Type B pancreatic cell (in vitro differentiated cells): ENCODE measurements around the gene DDX51. TPM values are rescaled to one million over a fixed set of nuclear protein-coding genes. Genes with fewer than 3 reads are reported as not detected.

ENCODE experiments used
- DNase-seq: peaks from one replicate; pipeline ENCODE4 v3.0.0; 2021; ENCODE audit warnings: mixed read lengths; ENCODE audit not compliant: unreplicated experiment; ENCODE audit errors: extremely low spot score
- H3K27ac Mint-ChIP-seq: 2 replicates; pipeline ENCODE4 v1.8.0; 2021; ENCODE audit warnings: mild to moderate bottlenecking, mixed read lengths
- H3K27me3 Mint-ChIP-seq: 2 replicates; pipeline ENCODE4 v1.8.0; 2021; ENCODE audit warnings: mixed read lengths
- H3K36me3 Mint-ChIP-seq: 2 replicates; pipeline ENCODE4 v1.8.0; 2021; ENCODE audit warnings: mixed read lengths
- H3K4me1 Mint-ChIP-seq: one replicate; pipeline ENCODE4 v1.8.0; 2021; ENCODE audit warnings: mixed read lengths; ENCODE audit not compliant: unreplicated experiment
- H3K4me3 Mint-ChIP-seq: 2 replicates; pipeline ENCODE4 v1.8.0; 2021; ENCODE audit warnings: mild to moderate bottlenecking, mixed read lengths
- H3K9me3 Mint-ChIP-seq: 2 replicates; pipeline ENCODE4 v1.8.0; 2021; ENCODE audit warnings: mixed read lengths
- CTCF ChIP-seq: fragments of 200-600 bp; sonication (generic); conservative IDR thresholded peaks from 2 replicates; pipeline ENCODE4 v1.5.0; 2021; ENCODE audit warnings: antibody characterized with exemption, mild to moderate bottlenecking
- total RNA-seq: library from RNA; stranded (reverse); gene quantifications from 2 replicates; pipeline ENCODE4 v1.2.1, GENCODE V29; 2021; ENCODE audit warnings: low replicate concordance

The DDX51 gene
- total RNA-seq, 1 donor from 2014 or later: 30.5 TPM

GRCh38 chr12:132133952-132134652 is 10.0 kb downstream of the DDX51 start:
- DNase-seq: no peak
- H3K27ac Mint-ChIP-seq: no peak overlapping the region
- no peaks in the 10 kb centered on the region for H3K27me3 Mint-ChIP-seq
- no peaks in the 10 kb centered on the region for H3K4me1 Mint-ChIP-seq
- no peak overlapping the region for H3K4me3 Mint-ChIP-seq
- TF ChIP-seq CTCF: no peak
- peaks cover 12% of the 10 kb centered on the region for H3K36me3 Mint-ChIP-seq
- H3K9me3 Mint-ChIP-seq: peaks cover 2% of the 10 kb centered on the region

- Mint-ChIP-seq H3K27me3 (no peaks in the 10 kb centered on the region), H3K36me3 (peaks cover 20% of the 10 kb centered on the region), H3K4me3 (no peak overlapping the region), H3K27ac (no peak overlapping the region), H3K4me1 (no peaks in the 10 kb centered on the region), H3K9me3 (peaks cover 4% of the 10 kb centered on the region)
- no peak for TF ChIP-seq CTCF
- no peak for DNase-seq
These were observed 11.3 kb downstream of the DDX51 start for GRCh38 chr12:132132609-132133430.

GRCh38 chr12:132131952-132132351 is 12.2 kb downstream of the DDX51 start:
- H3K4me3 Mint-ChIP-seq: no peak overlapping the region
- no peak overlapping the region for H3K27ac Mint-ChIP-seq
- TF ChIP-seq CTCF: no peak
- no peaks in the 10 kb centered on the region for H3K27me3 Mint-ChIP-seq
- peaks cover 25% of the 10 kb centered on the region for H3K36me3 Mint-ChIP-seq
- H3K4me1 Mint-ChIP-seq: no peaks in the 10 kb centered on the region
- no peak for DNase-seq
- peaks cover 4% of the 10 kb centered on the region for H3K9me3 Mint-ChIP-seq

- Mint-ChIP-seq H3K27me3 (no peaks in the 10 kb centered on the region), H3K9me3 (peaks cover 4% of the 10 kb centered on the region), H3K4me3 (no peak overlapping the region), H3K4me1 (no peaks in the 10 kb centered on the region), H3K36me3 (peaks cover 29% of the 10 kb centered on the region), H3K27ac (no peak overlapping the region)
- no peak for TF ChIP-seq CTCF
- no peak for DNase-seq
These were observed 12.9 kb downstream of the DDX51 start for GRCh38 chr12:132131229-132131628.

GRCh38 chr12:132130690-132131089 is 13.4 kb downstream of the DDX51 start:
- H3K4me1 Mint-ChIP-seq: no peaks in the 10 kb centered on the region
- H3K9me3 Mint-ChIP-seq: peaks cover 4% of the 10 kb centered on the region
- TF ChIP-seq CTCF: no peak
- H3K36me3 Mint-ChIP-seq: peaks cover 32% of the 10 kb centered on the region
- no peaks in the 10 kb centered on the region for H3K27me3 Mint-ChIP-seq
- H3K27ac Mint-ChIP-seq: no peak overlapping the region
- no peak overlapping the region for H3K4me3 Mint-ChIP-seq
- DNase-seq: no peak
